Transverse colon (tissue), 4 donors: ENCODE data around the gene DTYMK.
A peak's percentile ranks its signal among the peaks of the same experiment; 100 is the strongest.

Experiments
- EP300 ChIP-seq: sonication (generic); formaldehyde crosslinking; IDR thresholded peaks from one replicate; pipeline ENCODE4 v1.6.1; 2017; ENCODE audit warnings: antibody characterized with exemption, low read depth
- POLR2A ChIP-seq: fragments of 450-650 bp; IDR thresholded peaks from one replicate; pipeline ENCODE4 v1.6.1; 2016; ENCODE audit warnings: antibody characterized with exemption, mild to moderate bottlenecking, moderate library complexity
- POLR2AphosphoS5 ChIP-seq, 3 donors: sonication (generic); formaldehyde crosslinking; IDR thresholded peaks; one replicate each; pipeline ENCODE4 v1.6.1; 2016; ENCODE audit warnings: antibody characterized with exemption in 3 of 3
- TF ChIP-seq, protein P1 (sequence below), 5 experiments: fragments of 200-600 bp in 3 of 5; fragments of 450-650 bp in 2 of 5; sonication (generic) in 3 of 5; IDR thresholded peaks; 1 replicate in 2 of 5; 2 replicates in 3 of 5; pipeline ENCODE4 v1.5.1; 2016 to 2017; ENCODE audit warnings: antibody characterized with exemption in 5 of 5, inconsistent platforms in 3 of 5, mild to moderate bottlenecking in 2 of 5, moderate library complexity in 1 of 5

DNA sequence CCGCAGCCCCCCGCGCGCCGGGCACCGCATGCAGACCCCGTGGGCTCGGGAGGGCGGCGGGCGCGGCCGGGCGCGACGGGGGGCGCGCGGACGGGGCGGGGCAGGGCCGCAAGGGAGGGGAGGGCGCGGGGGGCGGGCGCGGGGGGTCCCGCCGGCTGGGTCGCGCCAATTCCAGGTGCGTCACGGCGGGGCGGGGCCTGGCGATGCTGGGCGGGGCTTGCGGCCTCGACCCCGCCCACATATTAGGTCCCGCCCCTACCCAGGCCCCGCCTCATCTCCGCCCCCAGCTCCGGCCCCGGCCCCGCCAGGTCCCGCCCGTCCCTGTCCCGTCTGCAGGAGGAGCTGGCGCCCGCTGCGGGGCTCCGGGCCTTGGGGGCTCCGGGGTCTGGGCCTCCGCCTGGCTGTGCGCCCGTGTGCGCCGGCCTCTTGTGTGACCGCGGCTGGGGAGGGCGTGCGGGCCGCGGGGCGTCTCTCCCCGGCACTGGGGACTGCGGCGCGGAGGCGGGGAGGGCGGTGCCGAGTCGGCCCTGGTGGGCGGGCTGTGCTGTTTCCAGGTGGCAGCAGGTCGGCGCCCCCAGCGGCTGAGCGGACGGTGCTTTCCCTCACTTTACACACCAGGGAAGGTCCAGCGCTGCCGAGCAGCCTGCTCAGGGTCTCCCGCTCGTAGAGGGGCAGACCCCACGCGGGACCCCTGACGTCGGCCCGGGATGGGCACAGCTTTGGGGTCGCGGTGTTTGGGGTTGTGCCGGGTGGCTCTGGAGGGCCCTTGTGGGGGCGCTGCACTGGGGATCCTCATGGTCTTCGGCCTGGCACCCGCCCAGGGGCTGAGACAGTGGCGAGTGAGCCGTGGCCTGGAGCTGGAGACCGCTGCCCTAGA is 15.8 kb upstream of the DTYMK start:
- TF ChIP-seq, protein P1, sequence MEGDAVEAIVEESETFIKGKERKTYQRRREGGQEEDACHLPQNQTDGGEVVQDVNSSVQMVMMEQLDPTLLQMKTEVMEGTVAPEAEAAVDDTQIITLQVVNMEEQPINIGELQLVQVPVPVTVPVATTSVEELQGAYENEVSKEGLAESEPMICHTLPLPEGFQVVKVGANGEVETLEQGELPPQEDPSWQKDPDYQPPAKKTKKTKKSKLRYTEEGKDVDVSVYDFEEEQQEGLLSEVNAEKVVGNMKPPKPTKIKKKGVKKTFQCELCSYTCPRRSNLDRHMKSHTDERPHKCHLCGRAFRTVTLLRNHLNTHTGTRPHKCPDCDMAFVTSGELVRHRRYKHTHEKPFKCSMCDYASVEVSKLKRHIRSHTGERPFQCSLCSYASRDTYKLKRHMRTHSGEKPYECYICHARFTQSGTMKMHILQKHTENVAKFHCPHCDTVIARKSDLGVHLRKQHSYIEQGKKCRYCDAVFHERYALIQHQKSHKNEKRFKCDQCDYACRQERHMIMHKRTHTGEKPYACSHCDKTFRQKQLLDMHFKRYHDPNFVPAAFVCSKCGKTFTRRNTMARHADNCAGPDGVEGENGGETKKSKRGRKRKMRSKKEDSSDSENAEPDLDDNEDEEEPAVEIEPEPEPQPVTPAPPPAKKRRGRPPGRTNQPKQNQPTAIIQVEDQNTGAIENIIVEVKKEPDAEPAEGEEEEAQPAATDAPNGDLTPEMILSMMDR (IDR thresholded peaks at IDR 0.05) = peak; percentile 30 to 70 (median 46)
- TF ChIP-seq EP300 (no peak), POLR2A (no peak), POLR2AphosphoS5 (IDR thresholded peaks at IDR 0.05) (no peak)
